Measurements from ENCODE around the gene LRCH4. TPM values are rescaled to one million over a fixed set of nuclear protein-coding genes. Genes with fewer than 3 reads are reported as not detected.

LRCH4 gene
- total and polyA plus RNA-seq, 9 of the 15 experiments (the other 6 are each of a cell fraction or from before 2014, with no cell fraction given): 0.06 to 63.3 (median 15.0) TPM

GRCh38 chr7:100538654-100539435, 47.1 kb downstream of the LRCH4 start, which contains the start of gene AGFG2 (continued):
- TF ChIP-seq, protein P1, sequence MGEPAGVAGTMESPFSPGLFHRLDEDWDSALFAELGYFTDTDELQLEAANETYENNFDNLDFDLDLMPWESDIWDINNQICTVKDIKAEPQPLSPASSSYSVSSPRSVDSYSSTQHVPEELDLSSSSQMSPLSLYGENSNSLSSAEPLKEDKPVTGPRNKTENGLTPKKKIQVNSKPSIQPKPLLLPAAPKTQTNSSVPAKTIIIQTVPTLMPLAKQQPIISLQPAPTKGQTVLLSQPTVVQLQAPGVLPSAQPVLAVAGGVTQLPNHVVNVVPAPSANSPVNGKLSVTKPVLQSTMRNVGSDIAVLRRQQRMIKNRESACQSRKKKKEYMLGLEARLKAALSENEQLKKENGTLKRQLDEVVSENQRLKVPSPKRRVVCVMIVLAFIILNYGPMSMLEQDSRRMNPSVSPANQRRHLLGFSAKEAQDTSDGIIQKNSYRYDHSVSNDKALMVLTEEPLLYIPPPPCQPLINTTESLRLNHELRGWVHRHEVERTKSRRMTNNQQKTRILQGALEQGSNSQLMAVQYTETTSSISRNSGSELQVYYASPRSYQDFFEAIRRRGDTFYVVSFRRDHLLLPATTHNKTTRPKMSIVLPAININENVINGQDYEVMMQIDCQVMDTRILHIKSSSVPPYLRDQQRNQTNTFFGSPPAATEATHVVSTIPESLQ (CRISPR knock-in tag; IDR thresholded peaks at IDR 0.05): peak; percentile 76
- TF ChIP-seq HMBOX1 (IDR thresholded peaks at IDR 0.05): no peak
- TF ChIP-seq, protein P2, sequence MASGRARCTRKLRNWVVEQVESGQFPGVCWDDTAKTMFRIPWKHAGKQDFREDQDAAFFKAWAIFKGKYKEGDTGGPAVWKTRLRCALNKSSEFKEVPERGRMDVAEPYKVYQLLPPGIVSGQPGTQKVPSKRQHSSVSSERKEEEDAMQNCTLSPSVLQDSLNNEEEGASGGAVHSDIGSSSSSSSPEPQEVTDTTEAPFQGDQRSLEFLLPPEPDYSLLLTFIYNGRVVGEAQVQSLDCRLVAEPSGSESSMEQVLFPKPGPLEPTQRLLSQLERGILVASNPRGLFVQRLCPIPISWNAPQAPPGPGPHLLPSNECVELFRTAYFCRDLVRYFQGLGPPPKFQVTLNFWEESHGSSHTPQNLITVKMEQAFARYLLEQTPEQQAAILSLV (tag; IDR thresholded peaks at IDR 0.05): no peak
- TF ChIP-seq, protein P3, sequence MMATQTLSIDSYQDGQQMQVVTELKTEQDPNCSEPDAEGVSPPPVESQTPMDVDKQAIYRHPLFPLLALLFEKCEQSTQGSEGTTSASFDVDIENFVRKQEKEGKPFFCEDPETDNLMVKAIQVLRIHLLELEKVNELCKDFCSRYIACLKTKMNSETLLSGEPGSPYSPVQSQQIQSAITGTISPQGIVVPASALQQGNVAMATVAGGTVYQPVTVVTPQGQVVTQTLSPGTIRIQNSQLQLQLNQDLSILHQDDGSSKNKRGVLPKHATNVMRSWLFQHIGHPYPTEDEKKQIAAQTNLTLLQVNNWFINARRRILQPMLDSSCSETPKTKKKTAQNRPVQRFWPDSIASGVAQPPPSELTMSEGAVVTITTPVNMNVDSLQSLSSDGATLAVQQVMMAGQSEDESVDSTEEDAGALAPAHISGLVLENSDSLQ (IDR thresholded peaks at IDR 0.05): peak; percentile 97
- peak; percentile 90 for TF ChIP-seq NFYB (IDR thresholded peaks at IDR 0.05; ENCODE audit: extremely low read depth, insufficient read length)
- TF ChIP-seq PML (IDR thresholded peaks at IDR 0.05; ENCODE audit: low read length): peak; percentile 61; the same call in 1 of the 2 replicates
- TF ChIP-seq KLF1 (tag; IDR thresholded peaks at IDR 0.05): no peak
- TF ChIP-seq CREBBP (IDR thresholded peaks at IDR 0.05; ENCODE audit: low read depth, low read length): no peak
- no peak for TF ChIP-seq ZNF766 (CRISPR knock-in tag; conservative IDR thresholded peaks at IDR 0.05)
- TF ChIP-seq RBM14 (IDR thresholded peaks at IDR 0.05; ENCODE audit: borderline replicate concordance, insufficient read depth, low read depth, low read length): no peak
- no peak for TF ChIP-seq FOSL1 (tag; conservative IDR thresholded peaks at IDR 0.05)
- TF ChIP-seq TSC22D4 (tag; IDR thresholded peaks at IDR 0.05): no peak
- TF ChIP-seq DNMT1 (IDR thresholded peaks at IDR 0.05): no peak
- TF ChIP-seq LCOR (CRISPR knock-in tag; IDR thresholded peaks at IDR 0.05): peak; percentile 77
- peak; percentile 31 for TF ChIP-seq DPF2 (IDR thresholded peaks at IDR 0.05)
- no peak for TF ChIP-seq ZNF121 (CRISPR knock-in tag; conservative IDR thresholded peaks at IDR 0.05)
- peak; percentile 12 for TF ChIP-seq BRD9 (IDR thresholded peaks at IDR 0.05; ENCODE audit: low read depth, partially characterized antibody)
- TF ChIP-seq ZNF143 (CRISPR knock-in tag; IDR thresholded peaks at IDR 0.05): no peak
- no peak for TF ChIP-seq ZNF175 (CRISPR knock-in tag; IDR thresholded peaks at IDR 0.05; ENCODE audit: low read depth)
- TF ChIP-seq DDX20 (tag; IDR thresholded peaks at IDR 0.05; ENCODE audit: low read depth): no peak
- TF ChIP-seq ZNF561 (CRISPR knock-in tag; conservative IDR thresholded peaks at IDR 0.05): no peak; the same call in 1 of the 2 replicates
- TF ChIP-seq THRB (CRISPR knock-in tag; conservative IDR thresholded peaks at IDR 0.05): peak; percentile 93
- no peak for TF ChIP-seq ZNF79 (CRISPR knock-in tag; IDR thresholded peaks at IDR 0.05; ENCODE audit: low read depth)

All from K562 (cell line).